PC-9 (cell line): Measurements from ENCODE around the gene C1R. TPM values are rescaled to one million over a fixed set of nuclear protein-coding genes. Genes with fewer than 3 reads are reported as not detected.
"Not testable (repeated sequence)": the region's sequence is repeated elsewhere in the genome, so short reads cannot be mapped to it uniquely, and the experiment has no call there.

Experiments
- BruUV-seq: library from RNA; stranded (reverse); fragments of 400-500 nt; replicated peaks from 2 replicates; lab custom pipeline; 2021; lab: Mats Ljungman, UMichigan
- CTCF ChIA-PET: fragments of 300-600 bp; sonication (Branson Sonifier 250); formaldehyde crosslinking; loops from one replicate; lab custom pipeline; 2022; ENCODE audit warnings: antibody characterized with exemption; lab: Charles Lee
- POLR2A ChIA-PET: fragments of 300-600 bp; sonication (Branson Sonifier 250); formaldehyde crosslinking; loops from one replicate; lab custom pipeline; 2022; ENCODE audit warnings: antibody characterized with exemption; ENCODE audit not compliant: unreplicated experiment; lab: Charles Lee
- DNase-seq, 2 experiments: peaks; one replicate each; pipeline versions ENCODE4 v3.0.0 to v3.0.0-alpha.2; 2015 to 2022; ENCODE audit warnings: mixed read lengths in 1 of 2
- H2AFZ ChIP-seq: fragments of 200-600 bp; sonication (generic); 2 replicates; pipeline ENCODE4 v1.8.1; 2017; ENCODE audit warnings: antibody characterized with exemption
- H3F3A ChIP-seq: fragments of 200-600 bp; sonication (generic); 2 replicates; pipeline ENCODE4 v1.8.1; 2017; ENCODE audit warnings: antibody characterized with exemption, mild to moderate bottlenecking, low read depth; ENCODE audit not compliant: insufficient read depth
- H3K27ac ChIP-seq: fragments of 200-600 bp; sonication (generic); 2 replicates; pipeline ENCODE4 v1.6.1; 2016; ENCODE audit warnings: mixed run types
- H3K27me3 ChIP-seq: fragments of 200-600 bp; sonication (generic); 2 replicates; pipeline ENCODE4 v1.6.1; 2016; ENCODE audit warnings: low read depth, mixed run types; ENCODE audit not compliant: insufficient read depth
- H3K36me3 ChIP-seq: fragments of 200-600 bp; sonication (generic); 2 replicates; pipeline ENCODE4 v1.6.1; 2016; ENCODE audit warnings: low read depth, mixed run types
- H3K4me1 ChIP-seq: fragments of 200-600 bp; sonication (generic); replicated peaks from 2 replicates; pipeline ENCODE4 v1.6.1; 2016; ENCODE audit warnings: mixed run types; ENCODE audit not compliant: insufficient read depth
- H3K4me2 ChIP-seq: fragments of 200-600 bp; sonication (generic); 2 replicates; pipeline ENCODE4 v1.6.1; 2017; ENCODE audit warnings: mixed run types
- H3K4me3 ChIP-seq: fragments of 200-600 bp; sonication (generic); 2 replicates; pipeline ENCODE4 v1.6.1; 2016; ENCODE audit warnings: mixed run types
- H3K79me2 ChIP-seq: fragments of 200-600 bp; sonication (generic); 2 replicates; pipeline ENCODE4 v1.6.1; 2017; ENCODE audit warnings: low read depth, mixed run types
- H3K9me2 ChIP-seq: fragments of 200-600 bp; sonication (generic); 2 replicates; pipeline ENCODE4 v1.8.1; 2017; ENCODE audit warnings: mild to moderate bottlenecking; ENCODE audit not compliant: insufficient read depth
- H3K9me3 ChIP-seq: fragments of 200-600 bp; sonication (generic); 2 replicates; pipeline ENCODE4 v1.8.1; 2016; ENCODE audit warnings: low read depth; ENCODE audit not compliant: insufficient read depth
- H4K20me1 ChIP-seq: fragments of 200-600 bp; sonication (generic); 2 replicates; pipeline ENCODE4 v1.8.1; 2017; ENCODE audit not compliant: insufficient read depth
- EZH2 ChIP-seq: fragments of 200-600 bp; sonication (generic); IDR thresholded peaks from 2 replicates; pipeline ENCODE4 v1.8.0; 2017; ENCODE audit warnings: antibody characterized with exemption, low read depth
- intact Hi-C: fragments of 100-400 bp; cut with micrococcal nuclease; formaldehyde crosslinking; loops from one replicate; pipeline ENCODE4 v1.10.0; 2022; ENCODE audit not compliant: unreplicated experiment
- total RNA-seq: library from RNA; stranded (reverse); gene quantifications from 2 replicates; pipeline ENCODE4 v1.2.3, GENCODE V29; 2021
- TF ChIP-seq, protein P1 (sequence below): fragments of 200-600 bp; sonication (generic); conservative IDR thresholded peaks from 2 replicates; pipeline ENCODE4 v1.6.1; 2017; ENCODE audit warnings: mixed run types, antibody characterized with exemption, mild to moderate bottlenecking, moderate library complexity

Gene C1R
- total RNA-seq, 1 experiment from 2014 or later: 24.0 TPM

DNA sequence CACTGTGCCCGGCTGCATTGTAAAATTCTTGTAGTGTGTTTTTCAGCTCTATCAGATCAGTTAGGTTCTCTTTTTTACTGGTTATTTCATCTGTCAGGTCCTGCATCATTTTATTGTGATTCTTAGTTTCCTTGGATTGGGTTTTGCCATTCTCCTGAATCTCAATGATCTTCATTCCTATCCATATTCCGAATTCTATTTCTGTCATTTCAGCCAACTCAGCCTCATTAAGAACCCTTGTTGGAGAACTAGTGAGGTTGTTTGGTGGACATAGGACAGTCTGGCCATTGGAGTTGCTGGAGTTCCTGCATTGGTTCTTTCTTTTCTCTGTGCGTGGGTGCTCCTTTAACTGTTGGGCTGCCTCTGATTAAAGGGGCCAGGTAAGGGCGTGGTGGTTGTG, 37.3 kb downstream of the C1R start:
- Histone ChIP-seq H3K9me2 (no peaks in the 10 kb centered on the region; the same call in 1 of the 2 replicates), H3K36me3 (no peaks in the 10 kb centered on the region), H3K4me2 (no peak overlapping the region), H4K20me1 (no peaks in the 10 kb centered on the region; the same call in 1 of the 2 replicates), H2AFZ (no peak overlapping the region), H3K27ac (no peak overlapping the region), H3K9me3 (peaks cover 6% of the 10 kb centered on the region; the same call in 1 of the 2 replicates), H3K4me3 (no peak overlapping the region), H3F3A (no peaks in the 10 kb centered on the region), H3K79me2 (no peaks in the 10 kb centered on the region), H3K27me3 (peaks cover 43% of the 10 kb centered on the region), H3K4me1 (peaks cover 6% of the 10 kb centered on the region; the same call in 1 of the 2 replicates)
- DNase-seq: no peak
- intact Hi-C loops: no loop called here
- BruUV-seq: no TSS peak
- POLR2A ChIA-PET: interaction anchor here (0.7 kb wide), 1 partner anchor 206 kb away, joined by 6 read pairs; no protein-coding TSS in a partner anchor
- CTCF ChIA-PET: interaction anchor here (0.7 kb wide), 1 partner anchor 181 kb away, joined by 5 read pairs; no protein-coding TSS in a partner anchor
- TF ChIP-seq, protein P1, sequence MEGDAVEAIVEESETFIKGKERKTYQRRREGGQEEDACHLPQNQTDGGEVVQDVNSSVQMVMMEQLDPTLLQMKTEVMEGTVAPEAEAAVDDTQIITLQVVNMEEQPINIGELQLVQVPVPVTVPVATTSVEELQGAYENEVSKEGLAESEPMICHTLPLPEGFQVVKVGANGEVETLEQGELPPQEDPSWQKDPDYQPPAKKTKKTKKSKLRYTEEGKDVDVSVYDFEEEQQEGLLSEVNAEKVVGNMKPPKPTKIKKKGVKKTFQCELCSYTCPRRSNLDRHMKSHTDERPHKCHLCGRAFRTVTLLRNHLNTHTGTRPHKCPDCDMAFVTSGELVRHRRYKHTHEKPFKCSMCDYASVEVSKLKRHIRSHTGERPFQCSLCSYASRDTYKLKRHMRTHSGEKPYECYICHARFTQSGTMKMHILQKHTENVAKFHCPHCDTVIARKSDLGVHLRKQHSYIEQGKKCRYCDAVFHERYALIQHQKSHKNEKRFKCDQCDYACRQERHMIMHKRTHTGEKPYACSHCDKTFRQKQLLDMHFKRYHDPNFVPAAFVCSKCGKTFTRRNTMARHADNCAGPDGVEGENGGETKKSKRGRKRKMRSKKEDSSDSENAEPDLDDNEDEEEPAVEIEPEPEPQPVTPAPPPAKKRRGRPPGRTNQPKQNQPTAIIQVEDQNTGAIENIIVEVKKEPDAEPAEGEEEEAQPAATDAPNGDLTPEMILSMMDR: no peak
- no peak for TF ChIP-seq EZH2

DNA sequence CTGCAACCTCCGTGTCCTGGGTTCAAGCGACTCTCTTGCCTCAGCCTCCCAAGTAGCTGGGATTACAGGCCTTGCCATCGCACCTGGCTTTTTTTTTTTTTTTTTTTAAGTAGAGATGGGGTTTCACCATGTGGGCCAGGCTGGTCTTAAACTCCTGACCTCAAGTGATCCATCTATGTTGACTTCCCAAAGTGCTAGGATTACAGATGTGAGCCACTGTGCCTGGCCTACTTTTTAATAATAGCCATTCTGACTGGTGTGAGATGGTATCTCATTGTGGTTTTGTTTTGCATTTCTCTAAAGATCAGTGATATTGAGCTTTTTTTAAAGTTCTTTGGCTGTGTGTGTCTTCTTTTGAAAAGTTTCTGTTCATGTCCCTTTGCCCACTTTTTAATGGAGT, 42.3 kb downstream of the C1R start:
- POLR2A ChIA-PET, H3K36me3 ChIP-seq, H3K27ac ChIP-seq, H4K20me1 ChIP-seq, BruUV-seq, H3K4me3 ChIP-seq, H3K79me2 ChIP-seq, H2AFZ ChIP-seq, intact Hi-C loops, DNase-seq, H3K9me3 ChIP-seq, H3K9me2 ChIP-seq, H3K4me1 ChIP-seq, H3K4me2 ChIP-seq, H3F3A ChIP-seq: not testable (repeated sequence)
- CTCF ChIA-PET: interaction anchor here (0.7 kb wide), 1 partner anchor 76 kb away, joined by 8 read pairs; no protein-coding TSS in a partner anchor
- H3K27me3 ChIP-seq: peaks cover 37% of the 10 kb centered on the region

- H3K27me3 ChIP-seq: peaks cover 32% of the 10 kb centered on the region
- intact Hi-C loops: not testable (repeated sequence)
Observed at GRCh38 chr12:7049445-7049951, 42.7 kb downstream of the C1R start.

GRCh38 chr12:7047306-7047705, 44.9 kb downstream of the C1R start:
- no peaks in the 10 kb centered on the region for H3K79me2 ChIP-seq
- no peak overlapping the region for H3K4me2 ChIP-seq
- H3F3A ChIP-seq: no peaks in the 10 kb centered on the region; the same call in 1 of the 2 replicates
- no peak for DNase-seq
- CTCF ChIA-PET: no interaction called here
- no peaks in the 10 kb centered on the region for H3K4me1 ChIP-seq
- no peaks in the 10 kb centered on the region; the same call in 1 of the 2 replicates for H3K9me2 ChIP-seq
- no peak overlapping the region for H3K4me3 ChIP-seq
- no TSS peak for BruUV-seq
- no peak overlapping the region for H2AFZ ChIP-seq
- H4K20me1 ChIP-seq: no peaks in the 10 kb centered on the region; the same call in 1 of the 2 replicates
- no peaks in the 10 kb centered on the region for H3K36me3 ChIP-seq
- intact Hi-C loops: no loop called here
- no peak overlapping the region for H3K27ac ChIP-seq
- POLR2A ChIA-PET: no interaction called here
- H3K27me3 ChIP-seq: peaks cover 15% of the 10 kb centered on the region
- peaks cover 6% of the 10 kb centered on the region; the same call in 1 of the 2 replicates for H3K9me3 ChIP-seq
- TF ChIP-seq, protein P1: no peak
- no peak for TF ChIP-seq EZH2

More at GRCh38 chr12:7049445-7049951, 42.7 kb downstream of the C1R start:
- BruUV-seq, POLR2A ChIA-PET, DNase-seq, H3K4me2 ChIP-seq, H3F3A ChIP-seq, H3K4me3 ChIP-seq, H3K27ac ChIP-seq, H3K36me3 ChIP-seq, H4K20me1 ChIP-seq, H3K9me2 ChIP-seq, H3K9me3 ChIP-seq, H2AFZ ChIP-seq, H3K4me1 ChIP-seq, H3K79me2 ChIP-seq: not testable (repeated sequence)
- CTCF ChIA-PET: interaction anchor here (0.7 kb wide), 1 partner anchor 77 kb away, joined by 8 read pairs; no protein-coding TSS in a partner anchor
